ENCODE data around the gene STRBP.

Gene STRBP

DNA sequence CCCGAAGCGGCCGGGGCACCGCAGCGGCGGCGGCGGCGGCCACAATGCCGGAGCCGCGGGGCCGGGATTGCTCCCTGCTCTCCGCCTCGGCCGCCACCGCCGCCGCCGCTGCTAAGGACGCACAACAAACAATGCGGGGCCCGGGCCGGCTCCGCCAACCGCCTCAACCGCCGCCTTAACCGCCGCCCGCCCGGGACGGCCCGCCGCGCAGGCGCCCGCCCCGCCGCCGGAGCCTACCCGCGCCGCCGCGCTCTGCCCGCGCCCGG is 254 bp downstream of the STRBP start:
- H3K27ac ChIP-seq: peak overlapping the region; percentile 98

GRCh38 chr9:123267481-123268198 is 746 bp downstream of the STRBP start:
- Histone ChIP-seq H3K4me3 (peak overlapping the region; percentile 98), H3K36me3 (0 out of 2 replicates have a peak, but pooled peaks cover 2% of the 10 kb centered on the region), H3K27ac (peak overlapping the region; percentile 98), H3K9ac (peak overlapping the region; percentile 97), H3K27me3 (no peaks in the 10 kb centered on the region), H3K9me3 (no peaks in the 10 kb centered on the region), H3K4me2 (peak overlapping the region; percentile 95), H4K20me1 (peaks cover 49% of the 10 kb centered on the region), H3K4me1 (peaks cover 65% of the 10 kb centered on the region)
- no peak for TF ChIP-seq Cebpa-rat (IDR thresholded peaks at IDR 0.05)

More for the DNA sequence above, 254 bp downstream of the STRBP start:
- peak overlapping the region; percentile 97 for H3K9ac ChIP-seq
- H3K4me2 ChIP-seq: peak overlapping the region; percentile 95
- H3K36me3 ChIP-seq: no peaks in the 10 kb centered on the region
- H3K4me3 ChIP-seq: peak overlapping the region; percentile 98
- H3K9me3 ChIP-seq: no peaks in the 10 kb centered on the region
- no peaks in the 10 kb centered on the region for H3K27me3 ChIP-seq
- peaks cover 60% of the 10 kb centered on the region for H3K4me1 ChIP-seq
- peaks cover 44% of the 10 kb centered on the region for H4K20me1 ChIP-seq
- no peak for TF ChIP-seq Cebpa-rat (IDR thresholded peaks at IDR 0.05)

DNA sequence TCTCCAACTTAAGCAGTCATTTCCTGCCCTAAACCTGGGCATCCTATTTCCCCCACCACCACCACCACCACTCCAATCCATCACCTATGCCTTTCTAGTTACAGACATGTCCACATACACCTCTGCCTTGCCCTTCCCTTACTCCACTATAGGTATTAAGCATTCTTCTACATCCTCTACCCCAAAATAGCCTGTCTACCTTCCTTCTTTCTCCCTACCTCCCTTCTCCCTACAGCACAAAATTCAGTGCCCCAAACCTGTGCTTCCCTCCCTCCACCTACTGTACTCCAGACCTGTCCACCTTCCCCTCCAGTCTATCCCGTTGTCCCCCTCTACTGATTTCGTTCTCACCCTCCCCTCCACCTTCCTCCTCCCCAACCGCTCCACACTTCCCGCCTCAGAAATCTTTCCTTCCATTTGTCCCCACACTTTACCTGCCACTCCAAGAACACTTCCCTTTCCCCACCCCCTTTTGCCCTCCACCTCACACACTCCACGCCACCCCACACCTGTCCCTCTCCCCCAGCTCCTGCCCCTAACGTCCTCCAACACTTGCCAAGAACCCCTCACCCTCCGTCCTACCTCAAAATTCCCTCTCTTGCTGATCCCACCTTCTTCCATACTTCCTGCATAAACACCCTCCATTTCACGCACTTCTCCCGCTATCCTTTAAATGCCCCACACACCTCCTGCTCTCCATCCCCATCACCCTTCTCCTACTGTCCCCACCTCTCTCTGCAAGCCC is 1.6 kb downstream of the STRBP start:
- Histone ChIP-seq H3K27me3 (no peaks in the 10 kb centered on the region), H3K27ac (peak overlapping the region; percentile 98; the same call in 1 of the 2 replicates)
- no peak for TF ChIP-seq Cebpa-rat (IDR thresholded peaks at IDR 0.05)

GRCh38 chr9:123265833-123266232 is 2.6 kb downstream of the STRBP start:
- Histone ChIP-seq H3K4me2 (peak overlapping the region; percentile 95), H3K27me3 (no peaks in the 10 kb centered on the region), H3K9ac (0 out of 2 replicates have a peak overlapping the region, but pooled peaks have one; percentile 97), H3K27ac (no peak overlapping the region), H3K4me1 (peaks cover 83% of the 10 kb centered on the region), H3K9me3 (no peaks in the 10 kb centered on the region), H3K36me3 (0 out of 2 replicates have a peak, but pooled peaks cover 6% of the 10 kb centered on the region), H3K4me3 (no peak overlapping the region), H4K20me1 (peaks cover 67% of the 10 kb centered on the region)
- no peak for TF ChIP-seq Cebpa-rat (IDR thresholded peaks at IDR 0.05)

More for the DNA sequence above, 1.6 kb downstream of the STRBP start:
- Histone ChIP-seq H3K36me3 (0 out of 2 replicates have a peak, but pooled peaks cover 6% of the 10 kb centered on the region), H3K4me3 (peak overlapping the region; percentile 98), H3K9ac (peak overlapping the region; percentile 97), H3K9me3 (no peaks in the 10 kb centered on the region), H4K20me1 (peaks cover 57% of the 10 kb centered on the region), H3K4me2 (peak overlapping the region; percentile 95), H3K4me1 (peaks cover 73% of the 10 kb centered on the region)

DNA sequence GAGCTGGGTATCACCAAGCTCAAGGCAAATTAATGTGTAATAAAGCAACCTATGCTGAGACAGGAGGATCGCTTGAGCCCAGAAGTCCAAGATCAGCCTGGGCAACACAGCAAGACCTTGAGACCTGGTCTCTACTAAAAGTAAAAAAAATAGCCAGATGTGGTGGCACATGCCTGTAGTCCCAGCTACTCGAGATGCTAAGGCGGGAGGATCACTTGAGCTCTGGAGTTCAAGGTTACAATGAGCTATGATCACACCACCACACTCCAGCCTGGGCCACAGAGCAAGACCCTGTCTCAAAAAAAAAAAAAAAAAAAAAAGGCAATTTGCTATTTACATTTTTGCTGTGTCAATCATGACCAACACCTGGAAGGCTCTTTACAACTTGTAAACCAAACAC is 5.2 kb downstream of the STRBP start:
- peaks cover 73% of the 10 kb centered on the region for H3K4me1 ChIP-seq
- H3K4me2 ChIP-seq: peak overlapping the region; percentile 22; the same call in 1 of the 2 replicates
- H3K36me3 ChIP-seq: peaks cover 21% of the 10 kb centered on the region
- H3K4me3 ChIP-seq: no peak overlapping the region
- TF ChIP-seq Cebpa-rat (IDR thresholded peaks at IDR 0.05): no peak
- H3K9ac ChIP-seq: no peak overlapping the region
- no peaks in the 10 kb centered on the region for H3K27me3 ChIP-seq
- H4K20me1 ChIP-seq: peaks cover 93% of the 10 kb centered on the region
- no peak overlapping the region for H3K27ac ChIP-seq
- peaks cover 12% of the 10 kb centered on the region; the same call in 1 of the 2 replicates for H3K9me3 ChIP-seq

- Histone ChIP-seq H3K9me3 (peaks cover 17% of the 10 kb centered on the region; the same call in 1 of the 2 replicates), H3K4me3 (no peak overlapping the region), H3K27me3 (no peaks in the 10 kb centered on the region), H3K27ac (no peak overlapping the region), H4K20me1 (peaks cover 100% of the 10 kb centered on the region), H3K36me3 (peaks cover 27% of the 10 kb centered on the region), H3K4me2 (peak overlapping the region; percentile 32), H3K9ac (no peak overlapping the region), H3K4me1 (peaks cover 73% of the 10 kb centered on the region)
- no peak for TF ChIP-seq Cebpa-rat (IDR thresholded peaks at IDR 0.05)
Observed at GRCh38 chr9:123262338-123262737, 6.0 kb downstream of the STRBP start.

- no peak overlapping the region for H3K4me3 ChIP-seq
- no peak overlapping the region for H3K27ac ChIP-seq
- H3K9me3 ChIP-seq: peaks cover 24% of the 10 kb centered on the region
- peak overlapping the region; percentile 32 for H3K4me2 ChIP-seq
- H3K36me3 ChIP-seq: peaks cover 37% of the 10 kb centered on the region
- no peak for TF ChIP-seq Cebpa-rat (IDR thresholded peaks at IDR 0.05)
- no peak overlapping the region for H3K9ac ChIP-seq
- peaks cover 100% of the 10 kb centered on the region for H4K20me1 ChIP-seq
- no peaks in the 10 kb centered on the region for H3K27me3 ChIP-seq
- H3K4me1 ChIP-seq: peaks cover 62% of the 10 kb centered on the region
Observed at GRCh38 chr9:123261006-123261677, 7.2 kb downstream of the STRBP start.

DNA sequence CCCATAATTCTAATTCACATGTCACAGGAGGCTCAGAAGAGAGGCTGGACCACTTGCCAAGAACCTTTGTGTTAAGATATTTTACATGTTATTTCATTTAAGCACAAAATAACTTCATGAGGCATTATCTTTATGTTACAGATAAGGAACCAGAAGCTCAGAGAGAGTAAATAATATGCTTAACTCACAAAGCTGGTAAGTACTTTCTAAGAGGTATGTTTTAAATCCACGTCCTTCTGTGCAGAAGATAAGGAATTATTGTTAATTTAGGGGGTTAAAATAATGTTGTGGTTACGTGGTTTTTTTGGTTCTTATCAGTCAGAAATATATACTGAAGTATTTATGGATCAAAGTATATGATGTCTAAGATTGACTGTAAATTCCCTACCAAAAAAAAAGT is 8.0 kb downstream of the STRBP start:
- Histone ChIP-seq H3K4me1 (peaks cover 54% of the 10 kb centered on the region), H4K20me1 (peaks cover 100% of the 10 kb centered on the region), H3K4me2 (peak overlapping the region; percentile 32)

GRCh38 chr9:123257276-123257675 is 11.1 kb downstream of the STRBP start:
- Histone ChIP-seq H3K4me2 (no peak overlapping the region), H3K9me3 (peaks cover 49% of the 10 kb centered on the region), H3K27me3 (no peaks in the 10 kb centered on the region), H3K36me3 (peaks cover 51% of the 10 kb centered on the region), H3K27ac (no peak overlapping the region), H3K4me3 (no peak overlapping the region), H4K20me1 (peaks cover 100% of the 10 kb centered on the region), H3K4me1 (peaks cover 23% of the 10 kb centered on the region), H3K9ac (no peak overlapping the region)
- no peak for TF ChIP-seq Cebpa-rat (IDR thresholded peaks at IDR 0.05)

More for the DNA sequence above, 8.0 kb downstream of the STRBP start:
- no peak overlapping the region for H3K9ac ChIP-seq
- H3K27ac ChIP-seq: no peak overlapping the region
- TF ChIP-seq Cebpa-rat (IDR thresholded peaks at IDR 0.05): no peak
- H3K4me3 ChIP-seq: no peak overlapping the region
- H3K9me3 ChIP-seq: peaks cover 30% of the 10 kb centered on the region
- no peaks in the 10 kb centered on the region for H3K27me3 ChIP-seq
- H3K36me3 ChIP-seq: peaks cover 45% of the 10 kb centered on the region
